Smooth muscle cell (in vitro differentiated cells): ENCODE results near the gene SLC25A21. TPM values are rescaled to one million over a fixed set of nuclear protein-coding genes. Genes with fewer than 3 reads are reported as not detected.
"Not testable (repeated sequence)": the region's sequence is repeated elsewhere in the genome, so short reads cannot be mapped to it uniquely, and the experiment has no call there.

Source experiments
- DNase-seq: peaks from one replicate; lab custom pipeline; 2025; ENCODE audit not compliant: unreplicated experiment; lab: John Stamatoyannopoulos, UW
- H2AFZ ChIP-seq: fragments of 200-600 bp; sonication (generic); 2 replicates; pipeline ENCODE4 v1.6.0; 2016; ENCODE audit warnings: antibody characterized with exemption, low read depth, mild to moderate bottlenecking
- H3F3A ChIP-seq: fragments of 200-600 bp; sonication (generic); 2 replicates; pipeline ENCODE4 v1.6.0; 2017; ENCODE audit warnings: antibody characterized with exemption, low read depth
- H3K27ac ChIP-seq: fragments of 200-600 bp; sonication (generic); 2 replicates; pipeline ENCODE4 v1.5.1; 2016; ENCODE audit warnings: low read depth, mild to moderate bottlenecking
- H3K27me3 ChIP-seq: fragments of 200-600 bp; sonication (generic); 2 replicates; pipeline ENCODE4 v1.6.1; 2016; ENCODE audit warnings: low read depth, mild to moderate bottlenecking
- H3K36me3 ChIP-seq: fragments of 200-600 bp; sonication (generic); 2 replicates; pipeline ENCODE4 v1.5.1; 2016; ENCODE audit warnings: low read depth
- H3K4me1 ChIP-seq: fragments of 200-600 bp; sonication (generic); 2 replicates; pipeline ENCODE4 v1.5.1; 2016; ENCODE audit warnings: low read depth
- H3K4me2 ChIP-seq: fragments of 200-600 bp; sonication (generic); 2 replicates; pipeline ENCODE4 v1.6.0; 2016; ENCODE audit warnings: mild to moderate bottlenecking
- H3K4me3 ChIP-seq: fragments of 200-600 bp; sonication (generic); 2 replicates; pipeline ENCODE4 v1.5.1; 2016; ENCODE audit warnings: mild to moderate bottlenecking
- H3K79me2 ChIP-seq: fragments of 200-600 bp; sonication (generic); 2 replicates; pipeline ENCODE4 v1.6.0; 2016; ENCODE audit warnings: low read depth, mild to moderate bottlenecking
- H3K9ac ChIP-seq: fragments of 200-600 bp; sonication (generic); 2 replicates; pipeline ENCODE4 v1.6.0; 2016; ENCODE audit warnings: low read depth
- H3K9me3 ChIP-seq: fragments of 200-600 bp; sonication (generic); replicated peaks from 2 replicates; pipeline ENCODE4 v1.5.1; 2016; ENCODE audit warnings: low read depth
- H4K20me1 ChIP-seq: fragments of 200-600 bp; sonication (generic); 2 replicates; pipeline ENCODE4 v1.6.0; 2016; ENCODE audit warnings: low read depth
- WGBS: methylation state at CpG from one replicate; pipeline ENCODE4 v1.1.7; 2016; ENCODE audit warnings: low lambda C conversion rate; 5-methylcytosine and 5-hydroxymethylcytosine counted together
- polyA plus RNA-seq: library from polyadenylated mRNA; unstranded; fragments of >200 nt; fragmentation: Nextera tagmentation; extraction: Ambion mirVana; gene quantifications from 2 replicates; pipeline ENCODE4 v1.2.1, GENCODE V29; 2016
- total RNA-seq: library from RNA; depleted of rRNA; stranded (reverse); fragments of >200 nt; gene quantifications from 2 replicates; pipeline ENCODE4 v1.2.3, GENCODE V29; 2014
- TF ChIP-seq, protein P1 (sequence below): fragments of 200-600 bp; sonication (generic); IDR thresholded peaks from 2 replicates; pipeline ENCODE4 v1.5.1; 2017; ENCODE audit warnings: borderline replicate concordance, mild to moderate bottlenecking, antibody characterized with exemption; ENCODE audit not compliant: insufficient read depth, poor library complexity, severe bottlenecking

The SLC25A21 gene
- total and polyA plus RNA-seq, 2 experiments from 2014 or later: 1.1 TPM; not detected in 1

DNA sequence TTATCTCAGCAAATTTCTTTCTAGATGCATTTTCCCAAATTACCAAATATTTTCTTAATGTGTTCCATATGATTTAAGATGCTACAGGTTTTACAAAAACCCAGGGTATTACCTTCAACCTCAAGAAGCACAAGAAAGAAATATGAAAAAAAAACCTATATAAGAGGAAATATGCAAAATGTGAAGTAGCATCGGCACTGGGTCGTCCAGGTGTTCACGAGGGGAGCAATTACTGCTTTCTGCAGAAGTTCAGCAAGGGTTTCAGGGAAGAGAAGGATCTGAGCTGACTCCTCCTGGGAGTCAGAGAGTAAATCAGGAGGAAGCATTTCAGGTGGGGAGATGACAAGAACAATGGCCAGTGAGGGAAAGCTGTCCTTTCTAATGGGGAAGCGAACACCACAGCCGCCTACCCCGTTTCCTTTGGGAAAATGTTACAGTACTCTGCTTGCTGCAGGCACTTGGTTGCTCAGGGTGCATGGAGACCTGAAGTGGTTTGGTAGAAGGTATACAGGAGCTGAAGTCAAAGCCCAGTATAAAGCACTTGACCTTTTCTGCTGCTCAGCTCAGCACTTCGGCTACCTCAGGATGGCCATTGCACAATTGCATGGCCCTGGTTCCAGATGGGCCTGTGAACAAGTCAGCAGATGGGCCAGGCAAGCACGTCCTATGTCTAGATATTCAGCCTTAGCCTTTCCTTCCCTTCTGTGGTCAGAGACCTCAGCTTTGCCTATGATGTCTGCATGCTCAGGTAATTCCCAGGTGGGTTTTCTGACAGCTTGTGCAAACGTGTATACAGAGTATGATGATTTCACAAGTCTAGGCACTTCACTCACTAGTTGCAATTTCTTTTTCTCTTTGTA lies 355.1 kb downstream of the SLC25A21 start:
- no peaks in the 10 kb centered on the region for H3K79me2 ChIP-seq
- H3F3A ChIP-seq: no peaks in the 10 kb centered on the region
- peaks cover 15% of the 10 kb centered on the region for H3K27me3 ChIP-seq
- no peak overlapping the region for H3K4me2 ChIP-seq
- no peaks in the 10 kb centered on the region for H3K4me1 ChIP-seq
- WGBS: 94% methylated on average over 9 of the region's 9 CpGs
- no peaks in the 10 kb centered on the region for H3K36me3 ChIP-seq
- H3K9me3 ChIP-seq: no peaks in the 10 kb centered on the region
- TF ChIP-seq, protein P1, sequence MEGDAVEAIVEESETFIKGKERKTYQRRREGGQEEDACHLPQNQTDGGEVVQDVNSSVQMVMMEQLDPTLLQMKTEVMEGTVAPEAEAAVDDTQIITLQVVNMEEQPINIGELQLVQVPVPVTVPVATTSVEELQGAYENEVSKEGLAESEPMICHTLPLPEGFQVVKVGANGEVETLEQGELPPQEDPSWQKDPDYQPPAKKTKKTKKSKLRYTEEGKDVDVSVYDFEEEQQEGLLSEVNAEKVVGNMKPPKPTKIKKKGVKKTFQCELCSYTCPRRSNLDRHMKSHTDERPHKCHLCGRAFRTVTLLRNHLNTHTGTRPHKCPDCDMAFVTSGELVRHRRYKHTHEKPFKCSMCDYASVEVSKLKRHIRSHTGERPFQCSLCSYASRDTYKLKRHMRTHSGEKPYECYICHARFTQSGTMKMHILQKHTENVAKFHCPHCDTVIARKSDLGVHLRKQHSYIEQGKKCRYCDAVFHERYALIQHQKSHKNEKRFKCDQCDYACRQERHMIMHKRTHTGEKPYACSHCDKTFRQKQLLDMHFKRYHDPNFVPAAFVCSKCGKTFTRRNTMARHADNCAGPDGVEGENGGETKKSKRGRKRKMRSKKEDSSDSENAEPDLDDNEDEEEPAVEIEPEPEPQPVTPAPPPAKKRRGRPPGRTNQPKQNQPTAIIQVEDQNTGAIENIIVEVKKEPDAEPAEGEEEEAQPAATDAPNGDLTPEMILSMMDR: no peak
- H2AFZ ChIP-seq: no peak overlapping the region
- H4K20me1 ChIP-seq: no peaks in the 10 kb centered on the region
- H3K4me3 ChIP-seq: no peak overlapping the region
- no peak for DNase-seq
- H3K9ac ChIP-seq: no peak overlapping the region
- no peak overlapping the region for H3K27ac ChIP-seq

DNA sequence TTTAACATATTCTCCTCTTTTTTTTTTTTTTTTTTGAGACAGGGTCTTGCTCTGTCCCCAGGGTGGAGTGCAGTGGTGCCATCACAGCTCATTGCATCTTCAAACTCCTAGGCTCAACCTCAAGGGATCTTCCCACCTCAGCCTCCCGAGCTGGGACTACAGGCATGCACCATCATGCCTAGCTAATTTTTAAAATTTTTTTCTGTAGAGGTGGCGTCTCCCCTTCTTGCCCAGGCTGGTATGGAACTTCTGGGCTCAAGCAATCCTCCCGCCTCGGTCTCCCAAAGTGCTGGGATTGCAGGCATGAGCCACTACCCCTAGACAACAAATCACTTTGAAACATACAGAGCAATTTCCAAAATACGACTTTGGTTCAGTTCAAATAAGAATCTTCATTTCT lies 355.9 kb downstream of the SLC25A21 start:
- H3K9ac ChIP-seq: no peak overlapping the region
- H3K4me3 ChIP-seq: no peak overlapping the region
- no peaks in the 10 kb centered on the region for H3K36me3 ChIP-seq
- H3K27me3 ChIP-seq: peaks cover 21% of the 10 kb centered on the region
- H3K27ac ChIP-seq: no peak overlapping the region
- H3K79me2 ChIP-seq: no peaks in the 10 kb centered on the region
- H3F3A ChIP-seq: no peaks in the 10 kb centered on the region
- H3K9me3 ChIP-seq: no peaks in the 10 kb centered on the region
- no peak overlapping the region for H3K4me2 ChIP-seq
- WGBS: 74% methylated on average over 5 of the region's 5 CpGs
- H4K20me1 ChIP-seq: no peaks in the 10 kb centered on the region
- no peak overlapping the region for H2AFZ ChIP-seq
- DNase-seq: no peak
- H3K4me1 ChIP-seq: no peaks in the 10 kb centered on the region
- TF ChIP-seq, protein P1: no peak

DNA sequence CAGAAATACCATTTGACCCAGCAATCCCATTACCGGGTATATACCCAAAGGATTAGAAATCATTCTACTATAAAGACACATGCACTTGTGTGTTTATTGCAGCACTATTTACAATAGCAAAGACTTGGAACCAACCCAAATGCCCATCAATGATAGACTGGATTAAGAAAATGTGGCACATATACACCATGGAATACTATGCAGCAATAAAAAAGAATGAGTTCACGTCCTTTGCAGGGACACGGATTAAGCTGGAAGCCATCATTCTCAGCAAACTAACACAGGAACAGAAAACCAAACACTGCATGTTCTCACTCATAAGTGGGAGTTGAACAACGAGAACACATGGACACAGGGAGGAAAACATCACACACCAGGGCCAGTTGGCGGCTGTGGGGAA lies 357.6 kb downstream of the SLC25A21 start:
- H3K4me1 ChIP-seq, H3K9ac ChIP-seq, H3K36me3 ChIP-seq, H3K4me3 ChIP-seq, H4K20me1 ChIP-seq, H3K9me3 ChIP-seq, H3K79me2 ChIP-seq, H3K4me2 ChIP-seq, H3F3A ChIP-seq, H3K27ac ChIP-seq, H2AFZ ChIP-seq, DNase-seq: not testable (repeated sequence)
- whole genome bisulfite sequencing: 94% methylated on average over 5 of the region's 5 CpGs
- peaks cover 37% of the 10 kb centered on the region for H3K27me3 ChIP-seq

DNA sequence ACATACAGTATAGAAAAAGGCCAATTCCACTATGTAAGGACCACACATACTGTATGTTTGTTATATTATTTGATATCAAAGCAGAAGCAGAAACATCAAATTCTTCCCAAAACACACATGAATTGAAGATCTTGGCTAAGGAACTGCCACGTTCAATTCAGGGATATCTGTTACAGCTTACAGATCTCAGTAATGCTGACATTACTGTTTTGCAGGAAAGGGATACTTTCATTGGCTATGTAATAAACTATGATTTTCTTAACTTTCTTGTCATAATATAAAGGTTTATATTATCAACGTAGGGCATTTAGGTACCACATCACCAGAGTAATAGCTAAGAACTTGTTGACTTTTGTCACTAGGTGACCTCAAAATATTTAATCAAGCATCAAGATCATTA lies 362.2 kb downstream of the SLC25A21 start:
- Histone ChIP-seq H3K27me3 (peaks cover 64% of the 10 kb centered on the region), H3K4me3 (no peak overlapping the region), H3K79me2 (no peaks in the 10 kb centered on the region), H3K36me3 (no peaks in the 10 kb centered on the region), H3K4me1 (peaks cover 7% of the 10 kb centered on the region), H3K9me3 (no peaks in the 10 kb centered on the region), H4K20me1 (no peaks in the 10 kb centered on the region), H3F3A (no peaks in the 10 kb centered on the region), H2AFZ (no peak overlapping the region), H3K4me2 (no peak overlapping the region), H3K27ac (no peak overlapping the region), H3K9ac (no peak overlapping the region)
- WGBS: 77% methylated on average over 2 of the region's 2 CpGs
- TF ChIP-seq, protein P1: no peak
- DNase-seq: no peak
